Ovary (tissue), 3 donors: ENCODE measurements around the gene INPP5B.

Source experiments
- CTCF ChIP-seq, 3 donors: fragments of 450-650 bp in 2 of 3; fragments of 200-600 bp in 1 of 3; IDR thresholded peaks; one replicate each; pipeline versions ENCODE4 v1.5.1 to v1.8.0; 2016 to 2022; ENCODE audit warnings: antibody characterized with exemption in 3 of 3, mild to moderate bottlenecking in 1 of 3
- POLR2A ChIP-seq: fragments of 450-650 bp; IDR thresholded peaks from one replicate; pipeline ENCODE4 v1.6.1; 2017; ENCODE audit warnings: antibody characterized with exemption, mild to moderate bottlenecking, moderate library complexity
- donor health status: DM: no; HTN: no; CAD: no.

GRCh38 chr1:37932759-37933158, 14.1 kb downstream of the INPP5B start:
- TF ChIP-seq CTCF (IDR thresholded peaks at IDR 0.05) (no peak), POLR2A (no peak)
